ENCODE data around the gene PARVB. TPM values are rescaled to one million over a fixed set of nuclear protein-coding genes. Genes with fewer than 3 reads are reported as not detected.

Gene PARVB
- total RNA-seq, 4 donors from 2014 or later, result 120 to 201 (median 147) TPM

- peaks cover 0 to 21% of the 10 kb centered on the region in 2 donors for H3K4me1 ChIP-seq
- no peak for TF ChIP-seq POLR2A (IDR thresholded peaks at IDR 0.05)
- no peak for TF ChIP-seq CTCF (IDR thresholded peaks at IDR 0.05 in 4 of 5, conservative IDR thresholded peaks at IDR 0.05 in 1 of 5)
- ATAC-seq, result no peak
- intact Hi-C loops (cut with DNase I; ENCODE audit: low total_unique reads), result no loop called here
- DNase-seq, result no peak
- H3K27ac ChIP-seq, result no peak overlapping the region
- no peaks in the 10 kb centered on the region for H3K9me3 ChIP-seq
- peaks cover 8 to 64% of the 10 kb centered on the region in 2 donors for H3K36me3 ChIP-seq
- H3K4me3 ChIP-seq, result no peak overlapping the region
- in situ Hi-C loops (cut with MboI; ENCODE audit: low sequenced_read_pairs in 4 of 4), result no loop called here
- no peaks in the 10 kb centered on the region for H3K27me3 ChIP-seq
Observed at GRCh38 chr22:44132724-44133123, 108.6 kb downstream of the PARVB start.

GRCh38 chr22:44133161-44133560, 109.1 kb downstream of the PARVB start:
- H3K4me3 ChIP-seq, result no peak overlapping the region
- intact Hi-C loops (cut with DNase I; ENCODE audit: low total_unique reads), result no loop called here
- H3K4me1 ChIP-seq, result peaks cover 0 to 16% of the 10 kb centered on the region in 2 donors
- DNase-seq (no peak), ATAC-seq (no peak)
- in situ Hi-C loops (cut with MboI; ENCODE audit: low sequenced_read_pairs in 4 of 4), result no loop called here
- peaks cover 8 to 68% of the 10 kb centered on the region in 2 donors for H3K36me3 ChIP-seq
- H3K27ac ChIP-seq, result no peak overlapping the region
- no peak for TF ChIP-seq CTCF (IDR thresholded peaks at IDR 0.05 in 4 of 5, conservative IDR thresholded peaks at IDR 0.05 in 1 of 5)
- no peak for TF ChIP-seq POLR2A (IDR thresholded peaks at IDR 0.05)
- H3K9me3 ChIP-seq, result no peaks in the 10 kb centered on the region
- no peaks in the 10 kb centered on the region for H3K27me3 ChIP-seq

GRCh38 chr22:44133901-44134571, 109.9 kb downstream of the PARVB start:
- Histone ChIP-seq H3K9me3 (no peaks in the 10 kb centered on the region), H3K4me1 (peaks cover 0 to 9% of the 10 kb centered on the region in 2 donors), H3K36me3 (peaks cover 8 to 77% of the 10 kb centered on the region in 2 donors), H3K27me3 (no peaks in the 10 kb centered on the region), H3K27ac (peak overlapping the region in 1 of 4 donors; percentile 35), H3K4me3 (no peak overlapping the region)
- no peak for TF ChIP-seq POLR2A (IDR thresholded peaks at IDR 0.05)
- TF ChIP-seq CTCF (IDR thresholded peaks at IDR 0.05 in 4 of 5, conservative IDR thresholded peaks at IDR 0.05 in 1 of 5), result no peak
- in situ Hi-C loops (cut with MboI; ENCODE audit: low sequenced_read_pairs in 4 of 4), result no loop called here
- peak in 1 of 2 donors; percentile 29 for DNase-seq
- peak; percentile 14 to 15 for ATAC-seq
- intact Hi-C loops (cut with DNase I; ENCODE audit: low total_unique reads), result no loop called here

GRCh38 chr22:44136112-44136511, 112.0 kb downstream of the PARVB start:
- ATAC-seq, result no peak
- Histone ChIP-seq H3K4me3 (no peak overlapping the region), H3K4me1 (no peaks in the 10 kb centered on the region), H3K9me3 (no peaks in the 10 kb centered on the region), H3K36me3 (peaks cover 8 to 93% of the 10 kb centered on the region in 2 donors), H3K27ac (no peak overlapping the region), H3K27me3 (no peaks in the 10 kb centered on the region)
- DNase-seq, result no peak
- TF ChIP-seq CTCF (IDR thresholded peaks at IDR 0.05 in 4 of 5, conservative IDR thresholded peaks at IDR 0.05 in 1 of 5) (no peak), POLR2A (IDR thresholded peaks at IDR 0.05) (no peak)
- intact Hi-C loops (cut with DNase I; ENCODE audit: low total_unique reads), result no loop called here
- in situ Hi-C loops (cut with MboI; ENCODE audit: low sequenced_read_pairs in 4 of 4), result no loop called here

Data from gastrocnemius medialis (tissue), 4 donors.